Endothelial cell of umbilical vein (primary cell): ENCODE data around the gene ALG12. TPM values are rescaled to one million over a fixed set of nuclear protein-coding genes. Genes with fewer than 3 reads are reported as not detected.

Experiments
- BruUV-seq: library from RNA; stranded (reverse); fragments of 400-500 nt; replicated peaks from 2 replicates; lab custom pipeline; 2021; lab: Mats Ljungman, UMichigan
- CTCF ChIA-PET: fragments of 300-600, 350-600 bp; sonication (Branson Sonifier 250); formaldehyde crosslinking; loops from one replicate; lab custom pipeline; 2021; ENCODE audit warnings: antibody characterized with exemption, inconsistent platforms; lab: Charles Lee
- POLR2A ChIA-PET: fragments of 300-600, 350-600 bp; sonication (Branson Sonifier 250); formaldehyde crosslinking; loops from one replicate; lab custom pipeline; 2021; ENCODE audit warnings: antibody characterized with exemption, inconsistent platforms; lab: Charles Lee
- DNase-seq: peaks from one replicate; pipeline ENCODE4 v3.0.0-alpha.2; 2011; ENCODE audit warnings: low read depth, low spot score
- FAIRE-seq: peaks from 2 replicates; lab custom pipeline; 2011; peaks lifted over from hg19 to GRCh38; lab: Jason Lieb, UNC
- H2AFZ ChIP-seq: 2 replicates; pipeline ENCODE4 v1.6.0; 2012; ENCODE audit warnings: low read depth, low read length, control low read depth, inconsistent platforms
- H3K27ac ChIP-seq: 2 replicates; pipeline ENCODE4 v1.5.1; 2011; ENCODE audit warnings: low read depth, mild to moderate bottlenecking, control low read depth, low read length, moderate library complexity; ENCODE audit not compliant: insufficient read depth
- H3K27me3 ChIP-seq, 2 experiments: 2 replicates each; pipeline versions ENCODE4 v1.6.0 to v1.6.1; 2011; ENCODE audit warnings: low read length in 2 of 2, mixed read lengths in 1 of 2; ENCODE audit not compliant: control insufficient read depth in 2 of 2, insufficient read depth in 2 of 2
- H3K36me3 ChIP-seq, 2 experiments: 2 replicates in 1 of 2; 3 replicates in 1 of 2; pipeline ENCODE4 v1.5.1; 2011; ENCODE audit warnings: low read length in 2 of 2, mild to moderate bottlenecking in 1 of 2, moderate library complexity in 1 of 2; ENCODE audit not compliant: control insufficient read depth in 2 of 2, insufficient read depth in 2 of 2; ENCODE audit errors: extremely low read depth in 1 of 2
- H3K4me1 ChIP-seq: 3 replicates; pipeline ENCODE4 v1.5.1; 2011; ENCODE audit warnings: mild to moderate bottlenecking, low read length; ENCODE audit not compliant: control insufficient read depth, insufficient read depth; ENCODE audit errors: extremely low read depth
- H3K4me2 ChIP-seq: 2 replicates; pipeline ENCODE4 v1.6.1; 2011; ENCODE audit warnings: low read length, control low read depth, mixed read lengths; ENCODE audit not compliant: insufficient read depth
- H3K4me3 ChIP-seq, 3 experiments: fragments of 200-600 bp in 1 of 3; sonication (generic), shearing (Covaris generic) in 1 of 3; replicated peaks in 1 of 3; 2 replicates each; pipeline ENCODE4 v1.5.1; 2011 to 2016; ENCODE audit warnings: control low read depth in 3 of 3, low read length in 3 of 3, mild to moderate bottlenecking in 2 of 3, inconsistent platforms in 1 of 3, low read depth in 1 of 3, moderate library complexity in 1 of 3; ENCODE audit not compliant: insufficient read depth in 1 of 3
- H3K79me2 ChIP-seq: 2 replicates; pipeline ENCODE4 v1.6.0; 2012; ENCODE audit warnings: low read length, inconsistent platforms; ENCODE audit not compliant: control insufficient read depth, insufficient read depth
- H3K9ac ChIP-seq: replicated peaks from 2 replicates; pipeline ENCODE3; 2011; ENCODE audit warnings: low read length, control low read depth; ENCODE audit not compliant: insufficient read depth; ENCODE audit errors: extremely low read depth
- H3K9me1 ChIP-seq: replicated peaks from 3 replicates; pipeline ENCODE4 v1.6.0; 2011; ENCODE audit warnings: mild to moderate bottlenecking, low read length; ENCODE audit not compliant: control insufficient read depth, insufficient read depth; ENCODE audit errors: extremely low read depth
- H3K9me3 ChIP-seq: replicated peaks from 2 replicates; pipeline ENCODE4 v1.5.1; 2012; ENCODE audit warnings: low read length, inconsistent platforms; ENCODE audit not compliant: control insufficient read depth, insufficient read depth
- H4K20me1 ChIP-seq: replicated peaks from 2 replicates; pipeline ENCODE3; 2011; ENCODE audit warnings: mild to moderate bottlenecking, low read length; ENCODE audit not compliant: control insufficient read depth, insufficient read depth; ENCODE audit errors: extremely low read depth
- EZH2 ChIP-seq: IDR thresholded peaks from 2 replicates; pipeline ENCODE4 v1.6.1; 2012; ENCODE audit warnings: borderline replicate concordance, low read depth, mild to moderate bottlenecking, moderate library complexity, low read length, inconsistent platforms; ENCODE audit not compliant: severe bottlenecking
- GATA2 ChIP-seq: IDR thresholded peaks from 2 replicates; pipeline ENCODE4 v1.7.0; 2011; ENCODE audit warnings: low read depth, mild to moderate bottlenecking, moderate library complexity, mixed read lengths, low read length; ENCODE audit not compliant: insufficient read length, insufficient read depth
- dilution Hi-C: fragments of 300-500 bp; cut with MboI; formaldehyde crosslinking; loops from one replicate; pipeline ENCODE4 v1.15.0; 2019; ENCODE audit warnings: low sequenced_read_pairs; ENCODE audit not compliant: extremely low pct_ligation_motif_present
- intact Hi-C: fragments of 100-400 bp; cut with micrococcal nuclease; formaldehyde crosslinking; loops from one replicate; pipeline ENCODE4 v1.10.0; 2022
- polyA plus RNA-seq, 4 experiments: library from polyadenylated mRNA; depleted of rRNA in 3 of 4; stranded (reverse) in 3 of 4; unstranded in 1 of 4; fragments of >200 nt; gene quantifications; 2 replicates each; pipeline versions ENCODE4 v1.2.1 to v1.2.3, GENCODE V29; 2011 to 2012; ENCODE audit warnings: missing spikeins in 1 of 4
- total RNA-seq: library from RNA; stranded (reverse); gene quantifications from 2 replicates; pipeline ENCODE4 v1.2.3, GENCODE V29; 2021
- TF ChIP-seq, protein P1 (sequence below), 2 donors: IDR thresholded peaks; 1 replicate in 1 of 2; 2 replicates in 1 of 2; pipeline ENCODE4 v1.5.1; 2011; ENCODE audit warnings: low read length in 2 of 2, mild to moderate bottlenecking in 2 of 2, moderate library complexity in 2 of 2, control low read depth in 1 of 2, inconsistent platforms in 1 of 2, low read depth in 1 of 2; ENCODE audit not compliant: insufficient read depth in 1 of 2; ENCODE audit errors: extremely low read depth in 1 of 2

ALG12 gene
- total and polyA plus RNA-seq, 2 donors (not counting 3 experiments of a cell fraction or from before 2014, with no cell fraction given), result 14.6 to 18.0 TPM

DNA sequence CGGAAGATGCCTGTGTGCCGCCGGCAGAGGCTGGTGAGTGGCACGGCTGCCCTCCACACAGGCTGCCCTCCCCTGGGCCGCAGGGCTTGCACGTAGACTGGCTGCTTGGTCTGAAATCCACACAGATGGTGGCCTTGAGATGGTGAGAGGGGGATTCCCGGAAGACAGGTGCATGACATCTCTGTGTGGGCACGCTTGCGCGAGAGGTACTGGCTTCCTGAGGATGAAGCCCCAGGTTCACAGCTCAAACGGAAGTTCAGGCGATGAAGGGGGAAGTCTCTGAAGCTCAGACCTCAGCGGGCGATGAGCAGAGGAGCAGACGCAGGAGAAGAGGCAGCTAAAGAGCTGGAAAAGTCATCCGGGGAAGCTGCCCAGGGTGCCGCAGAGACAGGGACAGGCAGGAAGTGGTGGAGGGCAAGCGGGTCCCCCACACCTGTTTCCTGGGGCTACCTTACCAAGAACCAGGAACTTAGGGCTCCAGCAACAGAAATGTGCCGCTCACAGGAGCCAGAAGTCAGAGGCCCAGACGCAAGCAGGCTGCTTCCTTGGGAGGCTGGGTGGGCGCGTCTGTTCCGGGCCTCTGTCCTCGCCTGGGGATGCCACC is 7.4 kb upstream of the ALG12 start:
- intact Hi-C loops, result no loop called here
- no TSS peak for BruUV-seq

DNA sequence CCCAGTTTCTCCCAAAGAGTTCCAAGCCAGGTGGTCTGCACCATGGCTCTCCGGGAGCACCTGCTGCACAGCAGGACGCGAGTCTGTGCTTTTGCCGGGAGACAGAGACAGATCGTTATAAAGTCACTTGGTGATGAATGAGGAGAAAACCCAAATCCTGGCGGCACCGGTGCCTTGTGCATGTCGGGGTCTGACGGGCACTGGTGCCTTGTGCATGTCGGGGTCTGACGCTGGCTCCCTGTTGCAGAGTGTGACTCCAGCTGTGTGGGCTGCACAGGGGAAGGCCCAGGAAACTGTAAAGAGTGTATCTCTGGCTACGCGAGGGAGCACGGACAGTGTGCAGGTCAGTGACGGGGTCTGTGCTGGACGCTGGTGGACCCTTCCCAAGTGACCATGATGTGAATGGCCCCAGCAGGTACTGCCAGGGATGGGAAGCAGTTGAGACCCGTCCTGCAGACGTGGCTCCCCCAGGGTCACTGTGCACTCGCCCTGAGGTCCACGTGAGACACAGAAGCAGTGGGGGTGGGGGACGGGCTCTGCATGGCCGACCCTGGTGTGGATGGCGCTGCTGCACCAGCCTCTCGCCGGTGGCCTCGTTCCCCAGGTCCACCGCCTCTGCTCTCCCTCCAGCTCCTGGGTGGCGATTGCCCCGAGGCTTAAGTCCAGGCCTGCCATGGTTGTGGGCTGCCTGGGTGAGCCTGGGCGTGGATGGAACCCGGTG is 6.0 kb upstream of the ALG12 start:
- no peaks in the 10 kb centered on the region for H3K79me2 ChIP-seq
- no peak overlapping the region for H3K27ac ChIP-seq
- no peaks in the 10 kb centered on the region for H4K20me1 ChIP-seq
- peaks cover 3% of the 10 kb centered on the region for H3K4me1 ChIP-seq
- BruUV-seq, result no TSS peak
- dilution Hi-C loops, result no loop called here
- no peak overlapping the region for H3K4me2 ChIP-seq
- no peaks in the 10 kb centered on the region for H3K27me3 ChIP-seq
- H3K9me3 ChIP-seq, result no peaks in the 10 kb centered on the region
- POLR2A ChIA-PET, result no interaction called here
- intact Hi-C loops, result no loop called here
- FAIRE-seq (no peak), DNase-seq (no peak)
- CTCF ChIA-PET, result interaction anchor here (2.3 kb wide), 1 partner anchor 106 kb away, joined by 12 read pairs; no protein-coding TSS in a partner anchor
- H3K9me1 ChIP-seq, result no peaks in the 10 kb centered on the region
- H3K4me3 ChIP-seq, result no peak overlapping the region
- H2AFZ ChIP-seq, result no peak overlapping the region
- no peak for TF ChIP-seq GATA2
- TF ChIP-seq, protein P1, sequence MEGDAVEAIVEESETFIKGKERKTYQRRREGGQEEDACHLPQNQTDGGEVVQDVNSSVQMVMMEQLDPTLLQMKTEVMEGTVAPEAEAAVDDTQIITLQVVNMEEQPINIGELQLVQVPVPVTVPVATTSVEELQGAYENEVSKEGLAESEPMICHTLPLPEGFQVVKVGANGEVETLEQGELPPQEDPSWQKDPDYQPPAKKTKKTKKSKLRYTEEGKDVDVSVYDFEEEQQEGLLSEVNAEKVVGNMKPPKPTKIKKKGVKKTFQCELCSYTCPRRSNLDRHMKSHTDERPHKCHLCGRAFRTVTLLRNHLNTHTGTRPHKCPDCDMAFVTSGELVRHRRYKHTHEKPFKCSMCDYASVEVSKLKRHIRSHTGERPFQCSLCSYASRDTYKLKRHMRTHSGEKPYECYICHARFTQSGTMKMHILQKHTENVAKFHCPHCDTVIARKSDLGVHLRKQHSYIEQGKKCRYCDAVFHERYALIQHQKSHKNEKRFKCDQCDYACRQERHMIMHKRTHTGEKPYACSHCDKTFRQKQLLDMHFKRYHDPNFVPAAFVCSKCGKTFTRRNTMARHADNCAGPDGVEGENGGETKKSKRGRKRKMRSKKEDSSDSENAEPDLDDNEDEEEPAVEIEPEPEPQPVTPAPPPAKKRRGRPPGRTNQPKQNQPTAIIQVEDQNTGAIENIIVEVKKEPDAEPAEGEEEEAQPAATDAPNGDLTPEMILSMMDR (IDR thresholded peaks at IDR 0.05; ENCODE audit: extremely low read depth in 1 of 2, insufficient read depth in 1 of 2, low read depth in 1 of 2, low read length in 2 of 2), result no peak
- TF ChIP-seq EZH2, result no peak
- H3K36me3 ChIP-seq, result peaks cover 2 to 8% of the 10 kb centered on the region in 2 experiments
- H3K9ac ChIP-seq, result no peak overlapping the region

More for the DNA sequence above, 7.4 kb upstream of the ALG12 start:
- Histone ChIP-seq H3K9me1 (no peaks in the 10 kb centered on the region), H3K4me3 (no peak overlapping the region), H3K36me3 (peaks cover 0 to 3% of the 10 kb centered on the region in 2 experiments), H3K27me3 (no peaks in the 10 kb centered on the region), H3K79me2 (no peaks in the 10 kb centered on the region), H2AFZ (no peak overlapping the region), H3K4me2 (no peak overlapping the region), H3K27ac (no peak overlapping the region), H3K9me3 (no peaks in the 10 kb centered on the region), H3K9ac (no peak overlapping the region), H4K20me1 (no peaks in the 10 kb centered on the region), H3K4me1 (peaks cover 8% of the 10 kb centered on the region)
- FAIRE-seq (no peak), DNase-seq (no peak)
- ChIA-PET POLR2A (no interaction called here), CTCF (interaction anchor here (2.3 kb wide), 1 partner anchor 105 kb away, joined by 12 read pairs; no protein-coding TSS in a partner anchor)
- dilution Hi-C loops, result no loop called here
- no peak for TF ChIP-seq GATA2
